Sigmoid colon (tissue), 7 donors: ENCODE data around the gene TTC19. TPM values are rescaled to one million over a fixed set of nuclear protein-coding genes. Genes with fewer than 3 reads are reported as not detected.
"Not testable (repeated sequence)": the region's sequence is repeated elsewhere in the genome, so short reads cannot be mapped to it uniquely, and the experiment has no call there.

Experiments used
- DNase-seq: peaks from one replicate; pipeline ENCODE4 v3.0.0-alpha.2; 2019
- H3K27ac ChIP-seq, 4 donors: fragments of 200-600 bp; sonication (generic); one replicate each; pipeline ENCODE4 v1.5.1; 2016 to 2019; ENCODE audit warnings: mild to moderate bottlenecking in 1 of 4
- H3K27me3 ChIP-seq, 3 donors: fragments of 200-600 bp; sonication (generic); one replicate each; pipeline ENCODE4 v1.5.1; 2019; ENCODE audit warnings: mild to moderate bottlenecking in 1 of 3
- H3K36me3 ChIP-seq, 4 donors: fragments of 200-600 bp; sonication (generic); one replicate each; pipeline ENCODE4 v1.5.1; 2016 to 2019
- H3K4me1 ChIP-seq, 4 donors: fragments of 200-600 bp; sonication (generic); one replicate each; pipeline ENCODE4 v1.5.1; 2017 to 2019
- H3K4me3 ChIP-seq, 4 donors: fragments of 200-600 bp; sonication (generic); one replicate each; pipeline ENCODE4 v1.5.1; 2017 to 2019; ENCODE audit warnings: mild to moderate bottlenecking in 2 of 4, moderate library complexity in 1 of 4
- H3K9me3 ChIP-seq, 4 donors: fragments of 200-600 bp in 3 of 4; sonication (generic) in 3 of 4; one replicate each; pipeline versions ENCODE4 v1.5.1 to v1.6.1; 2013 to 2019
- EP300 ChIP-seq, 4 donors: sonication (generic); formaldehyde crosslinking; IDR thresholded peaks; one replicate each; pipeline ENCODE4 v1.6.1; 2017; ENCODE audit warnings: antibody characterized with exemption in 4 of 4
- POLR2A ChIP-seq, 2 donors: fragments of 450-650 bp; IDR thresholded peaks; one replicate each; pipeline ENCODE4 v1.6.1; 2016; ENCODE audit warnings: antibody characterized with exemption in 2 of 2, mild to moderate bottlenecking in 2 of 2, moderate library complexity in 2 of 2
- POLR2AphosphoS5 ChIP-seq, 4 donors: sonication (generic); formaldehyde crosslinking; IDR thresholded peaks; one replicate each; pipeline ENCODE4 v1.6.1; 2017; ENCODE audit warnings: antibody characterized with exemption in 4 of 4
- WGBS, 2 donors: extraction: QIAGEN DNeasy Blood & Tissue Kit; methylation state at CpG; one replicate each; pipeline ENCODE4 v1.1.7; 2013; 5-methylcytosine and 5-hydroxymethylcytosine counted together
- intact Hi-C: fragments of 100-400 bp; cut with DNase I; formaldehyde crosslinking; loops from one replicate; pipeline ENCODE4 v1.15.1; 2023
- polyA plus RNA-seq, 3 donors: library from polyadenylated mRNA; stranded (reverse); fragments of 200-250 nt; gene quantifications; one replicate each; pipeline ENCODE4 v1.2.3, GENCODE V29; 2013
- total RNA-seq, 4 donors: library from RNA; depleted of rRNA; stranded (reverse); fragments of >200 nt; gene quantifications; one replicate each; pipeline ENCODE4 v1.1.0, GENCODE V29; 2016
- TF ChIP-seq, protein P1 (sequence below), 4 experiments: fragments of 450-650 bp in 3 of 4; fragments of 200-600 bp in 1 of 4; IDR thresholded peaks; one replicate each; pipeline ENCODE4 v1.5.1; 2016 to 2019; ENCODE audit warnings: antibody characterized with exemption in 4 of 4, mild to moderate bottlenecking in 3 of 4, moderate library complexity in 2 of 4
- donor health status: healthy with polysubstance abuse.
- donor health status: Bipolar disorder and iron deficiency.
- donor health status: healthy.

Gene TTC19
- total and polyA plus RNA-seq, 7 donors, result 24.6 to 59.1 (median 41.0) TPM

DNA sequence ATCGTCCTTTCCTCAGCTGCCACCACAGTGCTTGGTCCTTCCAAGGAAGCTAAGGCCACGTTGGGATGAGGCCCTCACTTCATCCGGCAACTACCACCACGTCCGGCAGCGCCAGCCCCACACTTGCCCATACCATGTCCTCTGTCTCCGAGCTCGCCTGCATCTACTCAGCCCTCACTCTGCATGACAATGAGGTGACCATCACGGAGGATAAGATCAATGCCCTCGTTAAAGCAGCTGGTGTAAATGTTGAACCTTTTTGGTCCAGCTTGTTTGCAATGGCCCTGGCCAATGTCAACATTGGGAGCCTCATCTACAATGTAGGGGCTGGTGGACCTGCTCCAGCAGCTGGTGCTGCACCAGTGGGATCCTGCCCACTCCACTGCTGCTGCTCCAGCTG lies 44.9 kb downstream of the TTC19 start:
- WGBS, 2 donors, result 87 to 91% methylated on average over 10 of the region's 10 CpGs
- Histone ChIP-seq H3K4me3 (no peak overlapping the region), H3K9me3 (no peaks in the 10 kb centered on the region), H3K36me3 (peaks cover 6 to 95% (median 31%) of the 10 kb centered on the region in 4 donors), H3K4me1 (no peaks in the 10 kb centered on the region), H3K27ac (no peak overlapping the region), H3K27me3 (no peaks in the 10 kb centered on the region)
- intact Hi-C loops, result no loop called here
- no peak for TF ChIP-seq EP300 (IDR thresholded peaks at IDR 0.05)
- no peak for TF ChIP-seq POLR2A (IDR thresholded peaks at IDR 0.05)
- TF ChIP-seq, protein P1, sequence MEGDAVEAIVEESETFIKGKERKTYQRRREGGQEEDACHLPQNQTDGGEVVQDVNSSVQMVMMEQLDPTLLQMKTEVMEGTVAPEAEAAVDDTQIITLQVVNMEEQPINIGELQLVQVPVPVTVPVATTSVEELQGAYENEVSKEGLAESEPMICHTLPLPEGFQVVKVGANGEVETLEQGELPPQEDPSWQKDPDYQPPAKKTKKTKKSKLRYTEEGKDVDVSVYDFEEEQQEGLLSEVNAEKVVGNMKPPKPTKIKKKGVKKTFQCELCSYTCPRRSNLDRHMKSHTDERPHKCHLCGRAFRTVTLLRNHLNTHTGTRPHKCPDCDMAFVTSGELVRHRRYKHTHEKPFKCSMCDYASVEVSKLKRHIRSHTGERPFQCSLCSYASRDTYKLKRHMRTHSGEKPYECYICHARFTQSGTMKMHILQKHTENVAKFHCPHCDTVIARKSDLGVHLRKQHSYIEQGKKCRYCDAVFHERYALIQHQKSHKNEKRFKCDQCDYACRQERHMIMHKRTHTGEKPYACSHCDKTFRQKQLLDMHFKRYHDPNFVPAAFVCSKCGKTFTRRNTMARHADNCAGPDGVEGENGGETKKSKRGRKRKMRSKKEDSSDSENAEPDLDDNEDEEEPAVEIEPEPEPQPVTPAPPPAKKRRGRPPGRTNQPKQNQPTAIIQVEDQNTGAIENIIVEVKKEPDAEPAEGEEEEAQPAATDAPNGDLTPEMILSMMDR (IDR thresholded peaks at IDR 0.05), result no peak
- no peak for TF ChIP-seq POLR2AphosphoS5 (IDR thresholded peaks at IDR 0.05)
- no peak for DNase-seq

DNA sequence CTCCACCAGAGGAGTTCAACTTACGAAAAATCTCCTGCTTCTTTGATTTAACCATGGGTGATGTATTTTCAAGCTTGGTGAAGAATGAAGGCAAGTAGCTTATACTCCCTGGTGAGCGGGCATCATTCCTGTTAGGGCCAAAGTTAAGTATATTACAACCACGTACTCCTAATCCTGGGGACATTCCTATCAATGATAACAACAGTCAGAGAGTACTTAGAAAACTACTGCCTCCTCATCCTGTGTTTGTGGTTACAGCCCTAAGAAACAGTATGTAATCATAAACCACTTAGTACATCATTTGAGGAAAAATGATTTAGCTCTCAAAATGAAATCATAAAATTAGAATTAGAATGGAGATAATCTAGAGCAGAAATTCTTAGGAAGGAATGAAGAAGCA lies 47.3 kb downstream of the TTC19 start:
- no peaks in the 10 kb centered on the region for H3K9me3 ChIP-seq
- intact Hi-C loops, result no loop called here
- H3K27ac ChIP-seq, result no peak overlapping the region
- H3K4me3 ChIP-seq, result no peak overlapping the region
- WGBS, 2 donors, result 95 to 96% methylated on average over 3 of the region's 3 CpGs
- DNase-seq, result no peak
- peaks cover 6 to 73% (median 28%) of the 10 kb centered on the region in 4 donors for H3K36me3 ChIP-seq
- H3K27me3 ChIP-seq, result no peaks in the 10 kb centered on the region
- H3K4me1 ChIP-seq, result no peaks in the 10 kb centered on the region
- no peak for TF ChIP-seq POLR2AphosphoS5 (IDR thresholded peaks at IDR 0.05)
- TF ChIP-seq EP300 (IDR thresholded peaks at IDR 0.05), result no peak
- no peak for TF ChIP-seq POLR2A (IDR thresholded peaks at IDR 0.05)
- TF ChIP-seq, protein P1 (IDR thresholded peaks at IDR 0.05), result no peak

DNA sequence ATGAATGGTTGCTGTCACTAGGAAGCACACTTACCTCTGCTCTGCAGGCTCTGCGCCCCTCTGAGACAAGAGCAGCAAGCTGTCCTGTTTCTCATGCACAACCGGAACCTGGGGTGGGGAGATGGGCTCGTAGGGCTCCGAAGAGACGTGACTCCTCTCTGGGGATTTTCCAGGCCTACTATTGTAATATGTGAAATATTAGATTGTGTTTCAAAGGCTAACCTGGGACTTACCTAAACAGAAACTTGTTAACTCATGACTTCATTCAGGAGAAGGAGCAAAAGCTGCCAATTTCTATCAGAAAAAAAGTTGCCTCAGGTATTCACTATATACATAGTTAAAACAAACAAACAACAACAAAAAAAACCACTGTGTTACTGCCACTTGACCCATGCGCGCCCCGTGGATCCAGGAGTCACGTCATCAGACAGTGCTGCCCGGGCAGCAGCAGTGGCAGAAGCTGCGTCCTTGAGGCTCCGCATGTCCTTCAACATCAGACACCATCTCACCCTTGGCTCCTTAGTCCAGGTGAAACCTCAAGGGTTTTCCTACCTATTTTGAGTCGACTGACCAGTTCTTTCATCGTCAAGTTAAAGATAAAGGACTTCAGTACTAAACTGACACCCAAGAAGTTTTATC lies 49.3 kb downstream of the TTC19 start:
- Histone ChIP-seq H3K4me3 (no peak overlapping the region), H3K36me3 (peaks cover 6 to 54% (median 27%) of the 10 kb centered on the region in 4 donors), H3K4me1 (no peaks in the 10 kb centered on the region), H3K9me3 (no peaks in the 10 kb centered on the region), H3K27me3 (no peaks in the 10 kb centered on the region), H3K27ac (no peak overlapping the region)
- 91 to 93% methylated on average over 14 of the region's 14 CpGs for WGBS, 2 donors
- no peak for DNase-seq
- intact Hi-C loops, result no loop called here
- TF ChIP-seq, protein P1 (IDR thresholded peaks at IDR 0.05), result no peak
- TF ChIP-seq POLR2AphosphoS5 (IDR thresholded peaks at IDR 0.05) (no peak), POLR2A (IDR thresholded peaks at IDR 0.05) (no peak), EP300 (IDR thresholded peaks at IDR 0.05) (no peak)

DNA sequence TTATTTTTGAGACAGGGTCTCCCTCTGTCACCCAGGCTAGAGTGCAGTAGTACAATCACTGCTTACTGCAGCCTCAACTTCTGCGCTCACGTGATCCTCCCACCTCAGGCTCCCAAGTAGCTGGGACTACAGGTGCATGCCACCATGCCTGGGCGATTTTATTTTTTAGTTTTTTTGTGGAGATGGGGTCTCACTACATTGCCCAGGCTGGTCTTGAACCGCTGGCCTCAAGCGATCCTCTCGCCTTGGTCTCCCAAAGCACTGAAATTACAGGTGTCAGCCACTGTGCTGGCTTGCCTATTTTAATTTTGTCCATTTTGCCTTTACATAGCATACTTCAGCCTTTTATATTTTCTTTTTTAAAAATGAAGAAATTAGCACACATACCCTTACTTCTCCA lies 51.2 kb downstream of the TTC19 start:
- no peak for DNase-seq
- H3K4me3 ChIP-seq, result no peak overlapping the region
- H3K36me3 ChIP-seq, result peaks cover 4 to 49% (median 19%) of the 10 kb centered on the region in 4 donors
- TF ChIP-seq EP300 (IDR thresholded peaks at IDR 0.05), result no peak
- TF ChIP-seq POLR2A (IDR thresholded peaks at IDR 0.05), result no peak
- TF ChIP-seq, protein P1 (IDR thresholded peaks at IDR 0.05), result no peak
- no peak for TF ChIP-seq POLR2AphosphoS5 (IDR thresholded peaks at IDR 0.05)
- 96 to 99% methylated on average over 6 of the region's 6 CpGs for WGBS, 2 donors
- intact Hi-C loops, result no loop called here
- H3K9me3 ChIP-seq, result no peaks in the 10 kb centered on the region
- no peaks in the 10 kb centered on the region for H3K27me3 ChIP-seq
- H3K4me1 ChIP-seq, result no peaks in the 10 kb centered on the region
- no peak overlapping the region for H3K27ac ChIP-seq

DNA sequence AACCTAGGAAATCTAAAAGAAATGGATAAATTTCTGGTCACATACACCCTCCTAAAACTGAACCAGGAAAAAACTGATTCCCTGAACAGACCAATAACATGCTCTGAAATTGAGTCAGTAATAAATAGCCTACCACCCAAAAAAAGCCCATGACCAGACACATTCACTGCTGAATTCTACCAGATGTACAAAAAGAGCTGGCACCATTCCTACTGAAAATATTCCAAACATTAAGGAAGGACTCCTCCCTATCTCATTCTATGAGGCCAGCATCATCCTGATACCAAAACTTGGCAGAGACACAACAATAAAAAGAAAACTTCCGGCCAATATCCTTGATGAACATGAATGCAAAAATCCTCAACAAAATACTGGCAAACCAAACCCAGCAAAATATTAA lies 52.9 kb downstream of the TTC19 start:
- no peaks in the 10 kb centered on the region for H3K27me3 ChIP-seq
- H3K27ac ChIP-seq, result no peak overlapping the region
- intact Hi-C loops, result no loop called here
- TF ChIP-seq EP300 (IDR thresholded peaks at IDR 0.05), result no peak
- no peak for TF ChIP-seq POLR2AphosphoS5 (IDR thresholded peaks at IDR 0.05)
- TF ChIP-seq, protein P1 (IDR thresholded peaks at IDR 0.05), result no peak
- no peak for DNase-seq
- peaks cover 0 to 50% (median 18%) of the 10 kb centered on the region in 4 donors for H3K36me3 ChIP-seq
- H3K4me1 ChIP-seq, result no peaks in the 10 kb centered on the region
- WGBS, 2 donors, result 73 to 76% methylated on average over 1 of the region's 1 CpG
- no peaks in the 10 kb centered on the region for H3K9me3 ChIP-seq
- H3K4me3 ChIP-seq, result no peak overlapping the region

DNA sequence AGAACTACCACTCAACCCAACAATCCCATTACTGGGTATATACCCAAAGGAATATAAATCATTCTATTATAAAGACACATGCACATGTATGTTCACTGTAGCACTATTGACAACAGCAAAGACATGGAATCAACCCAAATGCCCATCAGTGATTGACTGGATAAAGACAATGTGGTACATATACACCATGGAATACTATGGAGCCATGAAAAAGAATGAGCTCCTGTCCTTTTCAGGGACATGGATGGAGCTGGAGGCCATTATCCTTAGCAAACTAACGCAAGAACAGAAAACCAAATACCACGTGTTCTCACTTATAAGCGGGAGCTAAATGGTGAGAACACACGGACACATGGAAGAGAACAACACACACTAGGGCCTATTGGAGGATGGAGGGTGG lies 55.5 kb downstream of the TTC19 start:
- H3K4me3 ChIP-seq, H3K27me3 ChIP-seq, H3K9me3 ChIP-seq, intact Hi-C loops, H3K27ac ChIP-seq, DNase-seq: not testable (repeated sequence)
- 84 to 89% methylated on average over 4 of the region's 4 CpGs for WGBS, 2 donors
- H3K36me3 ChIP-seq, result peaks cover 0 to 42% (median 19%) of the 10 kb centered on the region in 4 donors
- peaks cover 0 to 20% (median 12%) of the 10 kb centered on the region in 4 donors for H3K4me1 ChIP-seq
